Retinal pigment epithelial cell (primary cell): Measurements from ENCODE around the gene CUL9.
A peak's percentile ranks its signal among the peaks of the same experiment; 100 is the strongest.

Experiments used
- DNase-seq: peaks from one replicate; pipeline ENCODE4 v3.0.0-alpha.2; 2010; ENCODE audit warnings: low read depth
- H3K4me3 ChIP-seq: 2 replicates; pipeline ENCODE4 v1.5.1; 2011; ENCODE audit warnings: mild to moderate bottlenecking, low read length, control low read depth, moderate library complexity
- TF ChIP-seq, protein P1 (sequence below): conservative IDR thresholded peaks from 2 replicates; pipeline ENCODE4 v1.5.1; 2011; ENCODE audit warnings: low read depth, low read length, control low read depth, inconsistent platforms

Gene CUL9

DNA sequence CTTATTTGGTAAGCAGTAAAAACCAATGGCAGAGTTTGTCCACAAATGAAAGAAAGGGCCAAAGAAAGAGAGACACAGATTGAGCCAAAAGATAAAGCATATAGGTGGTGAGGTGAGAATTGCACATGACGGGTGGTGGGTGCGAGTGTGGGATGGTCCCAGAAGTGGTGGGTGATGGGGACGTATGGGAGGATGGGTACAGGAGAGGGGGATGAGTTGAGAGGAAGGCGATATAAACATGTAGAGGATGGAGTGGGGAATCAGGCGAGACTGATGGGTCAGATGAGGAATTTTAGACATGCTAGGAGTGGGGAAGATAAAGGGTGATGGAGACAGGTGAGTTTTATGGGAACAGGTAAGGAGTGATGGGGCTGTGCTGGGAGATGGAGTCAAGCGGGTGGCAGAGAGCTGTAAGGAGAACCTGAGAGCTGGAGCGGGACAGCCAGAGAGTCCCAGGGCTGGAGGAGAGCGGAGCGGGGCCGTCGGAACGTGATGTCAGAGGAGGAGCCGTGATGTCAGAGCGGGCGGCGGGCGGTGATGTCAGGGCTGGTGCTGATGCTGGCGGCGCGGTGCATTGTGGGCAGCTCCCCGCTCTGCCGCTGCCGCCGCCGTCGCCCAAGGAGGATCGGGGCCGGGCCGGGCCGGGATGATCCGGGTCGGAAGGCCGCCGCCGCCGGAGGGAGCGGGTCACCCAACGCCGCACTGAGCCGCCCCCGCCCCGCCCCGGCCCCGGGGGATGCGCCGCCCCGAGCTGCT, 61.1 kb downstream of the CUL9 start, which contains the start of gene TTBK1:
Gene TTBK1 (plus strand): TSS at position 574 of the 756 bp plus-strand sequence. CDS start 3,180 bp downstream, outside the sequence.
- TF ChIP-seq, protein P1, sequence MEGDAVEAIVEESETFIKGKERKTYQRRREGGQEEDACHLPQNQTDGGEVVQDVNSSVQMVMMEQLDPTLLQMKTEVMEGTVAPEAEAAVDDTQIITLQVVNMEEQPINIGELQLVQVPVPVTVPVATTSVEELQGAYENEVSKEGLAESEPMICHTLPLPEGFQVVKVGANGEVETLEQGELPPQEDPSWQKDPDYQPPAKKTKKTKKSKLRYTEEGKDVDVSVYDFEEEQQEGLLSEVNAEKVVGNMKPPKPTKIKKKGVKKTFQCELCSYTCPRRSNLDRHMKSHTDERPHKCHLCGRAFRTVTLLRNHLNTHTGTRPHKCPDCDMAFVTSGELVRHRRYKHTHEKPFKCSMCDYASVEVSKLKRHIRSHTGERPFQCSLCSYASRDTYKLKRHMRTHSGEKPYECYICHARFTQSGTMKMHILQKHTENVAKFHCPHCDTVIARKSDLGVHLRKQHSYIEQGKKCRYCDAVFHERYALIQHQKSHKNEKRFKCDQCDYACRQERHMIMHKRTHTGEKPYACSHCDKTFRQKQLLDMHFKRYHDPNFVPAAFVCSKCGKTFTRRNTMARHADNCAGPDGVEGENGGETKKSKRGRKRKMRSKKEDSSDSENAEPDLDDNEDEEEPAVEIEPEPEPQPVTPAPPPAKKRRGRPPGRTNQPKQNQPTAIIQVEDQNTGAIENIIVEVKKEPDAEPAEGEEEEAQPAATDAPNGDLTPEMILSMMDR, result no peak
- DNase-seq, result no peak
- no peak within 1 kb of the TSS for H3K4me3 ChIP-seq

- TF ChIP-seq, protein P1, result no peak
- no peak for DNase-seq
- no peak overlapping the region for H3K4me3 ChIP-seq
These were observed 61.8 kb downstream of the CUL9 start for GRCh38 chr6:43243664-43244321.

DNA sequence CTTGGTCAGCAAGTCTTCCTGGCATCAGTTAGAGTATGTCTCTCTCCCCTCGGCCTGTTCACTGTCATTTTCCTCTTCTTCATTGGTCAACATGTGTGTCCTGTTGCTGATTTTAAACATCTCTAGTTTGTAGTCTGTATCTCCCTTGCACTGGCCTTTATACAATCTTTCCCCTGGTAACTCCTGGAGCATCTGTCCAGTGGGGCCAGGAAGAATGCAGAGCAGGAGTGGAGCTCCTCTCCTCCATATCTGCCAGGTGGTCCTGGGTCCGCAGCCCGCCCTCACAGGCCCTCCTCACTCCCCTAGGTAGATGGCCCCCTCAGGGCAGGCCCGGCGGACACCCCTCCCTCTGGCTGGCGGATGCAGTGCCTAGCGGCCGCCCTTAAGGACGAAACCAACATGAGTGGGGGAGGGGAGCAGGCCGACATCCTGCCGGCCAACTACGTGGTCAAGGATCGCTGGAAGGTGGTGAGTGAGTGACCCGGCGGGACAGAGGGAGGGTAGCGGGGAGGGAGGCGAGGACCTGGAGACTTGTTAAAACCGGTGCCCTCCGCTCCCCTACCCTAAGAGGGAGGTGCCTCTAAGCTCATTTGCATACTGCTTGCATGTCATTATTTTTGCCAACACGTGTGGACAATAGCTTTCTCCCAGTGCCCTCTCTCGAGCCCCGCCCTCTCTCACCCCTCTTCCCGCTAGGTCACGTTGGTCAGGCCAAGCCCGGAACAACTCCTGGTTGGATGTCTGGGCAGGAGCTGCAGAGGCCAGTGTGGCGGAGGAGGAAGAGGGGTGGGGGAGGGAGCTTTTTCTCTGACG, 64.5 kb downstream of the CUL9 start:
- TF ChIP-seq, protein P1, result no peak
- peak overlapping the region; percentile 75 for H3K4me3 ChIP-seq
- peak; percentile 47 for DNase-seq

GRCh38 chr6:43247114-43247999, 65.4 kb downstream of the CUL9 start:
- peak overlapping the region; percentile 75 for H3K4me3 ChIP-seq
- TF ChIP-seq, protein P1, result peak; percentile 5

DNA sequence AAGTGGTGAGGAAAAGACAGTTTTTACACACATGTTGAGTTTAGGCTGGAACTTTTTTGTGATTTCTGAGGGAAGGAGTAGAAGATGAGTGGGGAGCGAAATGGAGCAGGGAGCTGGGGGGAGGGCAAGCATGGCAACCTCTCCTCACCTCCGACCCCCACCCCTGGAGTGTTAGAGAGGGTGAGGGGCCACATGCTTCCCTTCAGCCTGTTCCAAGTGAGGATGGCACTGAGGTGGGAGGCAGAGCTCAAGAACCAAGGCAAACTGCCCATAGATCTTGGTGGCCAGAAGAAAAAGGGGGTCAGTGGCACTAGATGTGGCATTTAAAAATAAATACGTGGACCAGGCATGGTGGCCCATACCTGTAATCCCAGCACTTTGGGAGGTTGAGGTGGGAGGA, 66.1 kb downstream of the CUL9 start:
- no peak overlapping the region for H3K4me3 ChIP-seq
- DNase-seq, result no peak
- TF ChIP-seq, protein P1, result no peak

More at GRCh38 chr6:43247114-43247999, 65.4 kb downstream of the CUL9 start:
- no peak for DNase-seq

GRCh38 chr6:43248791-43249190, 66.8 kb downstream of the CUL9 start:
- TF ChIP-seq, protein P1, result no peak
- DNase-seq, result no peak
- no peak overlapping the region for H3K4me3 ChIP-seq
